HS-5 (cell line): ENCODE results near the gene UFD1.

Experiments used
- DNase-seq: peaks from one replicate; pipeline ENCODE4 v3.0.0-alpha.2; 2012; ENCODE audit warnings: low read depth

Gene UFD1

GRCh38 chr22:19470010-19470409 lies 9.0 kb downstream of the UFD1 start:
- no peak for DNase-seq

GRCh38 chr22:19469421-19469820 lies 9.6 kb downstream of the UFD1 start:
- no peak for DNase-seq

GRCh38 chr22:19467912-19468311 lies 11.1 kb downstream of the UFD1 start:
- DNase-seq = no peak

GRCh38 chr22:19466848-19467752 lies 11.9 kb downstream of the UFD1 start:
- DNase-seq = no peak

- no peak for DNase-seq
These were observed 12.8 kb downstream of the UFD1 start for GRCh38 chr22:19466126-19466716.

GRCh38 chr22:19464975-19465374 lies 14.0 kb downstream of the UFD1 start:
- DNase-seq = no peak

GRCh38 chr22:19464546-19464945 lies 14.4 kb downstream of the UFD1 start:
- DNase-seq = no peak

GRCh38 chr22:19463491-19464469 lies 15.2 kb downstream of the UFD1 start:
- no peak for DNase-seq

GRCh38 chr22:19463008-19463407 lies 16.0 kb downstream of the UFD1 start:
- no peak for DNase-seq

GRCh38 chr22:19461506-19461905 lies 17.5 kb downstream of the UFD1 start:
- no peak for DNase-seq

- no peak for DNase-seq
These were observed 19.0 kb downstream of the UFD1 start for GRCh38 chr22:19460036-19460435.

- DNase-seq = no peak
These were observed 21.1 kb downstream of the UFD1 start for GRCh38 chr22:19457828-19458428.

GRCh38 chr22:19456541-19456940 lies 22.5 kb downstream of the UFD1 start:
- DNase-seq = no peak

- no peak for DNase-seq
These were observed 23.2 kb downstream of the UFD1 start for GRCh38 chr22:19455585-19456370.

- no peak for DNase-seq
These were observed 24.0 kb downstream of the UFD1 start for GRCh38 chr22:19455033-19455432.

- no peak for DNase-seq
These were observed 24.8 kb downstream of the UFD1 start for GRCh38 chr22:19454156-19454555.

GRCh38 chr22:19453718-19454117 lies 25.3 kb downstream of the UFD1 start:
- no peak for DNase-seq

GRCh38 chr22:19451570-19451969 lies 27.4 kb downstream of the UFD1 start:
- DNase-seq = no peak

GRCh38 chr22:19450363-19451175 lies 28.4 kb downstream of the UFD1 start:
- DNase-seq = no peak

GRCh38 chr22:19449422-19449767 lies 29.6 kb downstream of the UFD1 start:
- DNase-seq = no peak
